Right lobe of liver (tissue), 6 donors: Measurements from ENCODE around the gene VRK1. TPM values are rescaled to one million over a fixed set of nuclear protein-coding genes. Genes with fewer than 3 reads are reported as not detected.

ENCODE experiments used
- ATAC-seq, 4 donors: fragments of 200-7000 bp; cut with Tn5 transposase; one replicate each; pipeline ENCODE4 v1.9.1; 2020; ENCODE audit warnings: mild to moderate bottlenecking in 4 of 4, moderate library complexity in 4 of 4
- DNase-seq, 3 donors: peaks; one replicate each; pipeline ENCODE4 v3.0.0-alpha.2; 2020
- H3K27ac ChIP-seq, 3 donors: fragments of 200-600 bp; one replicate each; pipeline ENCODE4 v1.8.0; 2022
- H3K27me3 ChIP-seq, 2 donors: fragments of 200-600 bp; one replicate each; pipeline ENCODE4 v1.8.0; 2022
- H3K36me3 ChIP-seq, 4 donors: fragments of 200-600 bp; sonication (generic) in 1 of 4; one replicate each; pipeline versions ENCODE4 v1.5.1 to v1.8.0; 2017 to 2022; ENCODE audit warnings: control low read depth in 1 of 4
- H3K4me1 ChIP-seq, 4 donors: fragments of 200-600 bp; sonication (generic) in 1 of 4; one replicate each; pipeline versions ENCODE4 v1.5.1 to v1.8.0; 2017 to 2022; ENCODE audit warnings: control low read depth in 1 of 4
- H3K4me3 ChIP-seq, 3 donors: fragments of 200-600 bp; one replicate each; pipeline ENCODE4 v1.8.0; 2022
- H3K9me3 ChIP-seq, 4 donors: fragments of 200-600 bp; sonication (generic) in 1 of 4; one replicate each; pipeline versions ENCODE4 v1.5.1 to v1.8.0; 2017 to 2022; ENCODE audit warnings: control low read depth in 1 of 4
- CTCF ChIP-seq, 4 donors: fragments of 200-600 bp in 3 of 4; fragments of 450-650 bp in 1 of 4; IDR thresholded peaks; one replicate each; pipeline versions ENCODE4 v1.5.1 to v1.8.0; 2016 to 2022; ENCODE audit warnings: antibody characterized with exemption in 4 of 4, mild to moderate bottlenecking in 2 of 4
- POLR2A ChIP-seq: fragments of 450-650 bp; IDR thresholded peaks from one replicate; pipeline ENCODE4 v1.6.1; 2017; ENCODE audit warnings: antibody characterized with exemption, mild to moderate bottlenecking
- WGBS: methylation state at CpG from one replicate; pipeline ENCODE4 v1.1.6; 2018; ENCODE audit warnings: low coverage, low lambda C conversion rate; ENCODE audit not compliant: insufficient coverage; ENCODE audit errors: missing lambda C conversion rate; 5-methylcytosine and 5-hydroxymethylcytosine counted together
- intact Hi-C, 2 donors: fragments of 100-400 bp; cut with DNase I; formaldehyde crosslinking; loops; one replicate each; pipeline versions ENCODE4 v1.11.2 to v1.14.1; 2022
- total RNA-seq, 6 experiments: library from RNA; depleted of rRNA in 2 of 6; stranded (reverse); fragments of >200 nt in 2 of 6; fragmentation: NEBNext Ultra II Directional in 3 of 6; extraction: Animal tissue kit (Norgen Biotek cat#: 25700) in 3 of 6; gene quantifications; one replicate each; pipeline versions ENCODE4 v1.1.0 to v1.2.4, GENCODE V29; 2016 to 2023
- donor health status: DM: no; HTN: yes; CAD: no.
- donor health status: DM: no; HTN: no; CAD: no.
- donor health status: DM: no; HTN: no; CAD: no.
- donor health status: DM: no; HTN: yes; CAD: no.
- donor health status: DM: no; HTN: yes; CAD: no.

The VRK1 gene
- total RNA-seq, 6 experiments from 2014 or later, result 1.8 to 6.9 (median 3.8) TPM

GRCh38 chr14:96894966-96895365 lies 97.8 kb downstream of the VRK1 start:
- no peaks in the 10 kb centered on the region for H3K27me3 ChIP-seq
- TF ChIP-seq POLR2A (no peak), CTCF (IDR thresholded peaks at IDR 0.05) (no peak)
- H3K36me3 ChIP-seq, result no peaks in the 10 kb centered on the region
- H3K4me1 ChIP-seq, result no peaks in the 10 kb centered on the region
- DNase-seq (no peak), ATAC-seq (no peak)
- no peak overlapping the region for H3K27ac ChIP-seq
- no peaks in the 10 kb centered on the region for H3K9me3 ChIP-seq
- H3K4me3 ChIP-seq, result no peak overlapping the region
- intact Hi-C loops, result no loop called here
- 75% methylated on average over 8 of the region's 8 CpGs for WGBS

- H3K9me3 ChIP-seq, result no peaks in the 10 kb centered on the region
- intact Hi-C loops, result no loop called here
- ATAC-seq, result no peak
- no peaks in the 10 kb centered on the region for H3K4me1 ChIP-seq
- DNase-seq, result no peak
- no peaks in the 10 kb centered on the region for H3K27me3 ChIP-seq
- H3K4me3 ChIP-seq, result no peak overlapping the region
- no peak overlapping the region for H3K27ac ChIP-seq
- 98% methylated on average over 5 of the region's 5 CpGs for WGBS
- no peaks in the 10 kb centered on the region for H3K36me3 ChIP-seq
- TF ChIP-seq POLR2A (no peak), CTCF (IDR thresholded peaks at IDR 0.05) (no peak)
Observed at GRCh38 chr14:96895658-96896271, 98.6 kb downstream of the VRK1 start.

GRCh38 chr14:96897184-96897583 lies 100.0 kb downstream of the VRK1 start:
- WGBS, result 94% methylated on average over 5 of the region's 5 CpGs
- no peaks in the 10 kb centered on the region for H3K36me3 ChIP-seq
- DNase-seq, result no peak
- no peak overlapping the region for H3K27ac ChIP-seq
- TF ChIP-seq CTCF (IDR thresholded peaks at IDR 0.05) (no peak), POLR2A (no peak)
- no peaks in the 10 kb centered on the region for H3K9me3 ChIP-seq
- no peak for ATAC-seq
- H3K4me1 ChIP-seq, result no peaks in the 10 kb centered on the region
- no peaks in the 10 kb centered on the region for H3K27me3 ChIP-seq
- H3K4me3 ChIP-seq, result no peak overlapping the region
- intact Hi-C loops, result no loop called here

GRCh38 chr14:96901227-96901626 lies 104.0 kb downstream of the VRK1 start:
- ATAC-seq (no peak), DNase-seq (no peak)
- TF ChIP-seq CTCF (IDR thresholded peaks at IDR 0.05), result no peak
- no peak for TF ChIP-seq POLR2A
- Histone ChIP-seq H3K27ac (no peak overlapping the region), H3K4me3 (no peak overlapping the region), H3K9me3 (no peaks in the 10 kb centered on the region), H3K27me3 (no peaks in the 10 kb centered on the region), H3K36me3 (no peaks in the 10 kb centered on the region), H3K4me1 (no peaks in the 10 kb centered on the region)
- intact Hi-C loops, result no loop called here
- whole genome bisulfite sequencing, result 75% methylated on average over 3 of the region's 3 CpGs

- no peaks in the 10 kb centered on the region for H3K4me1 ChIP-seq
- H3K36me3 ChIP-seq, result no peaks in the 10 kb centered on the region
- TF ChIP-seq CTCF (IDR thresholded peaks at IDR 0.05) (no peak), POLR2A (no peak)
- DNase-seq, result no peak
- intact Hi-C loops, result no loop called here
- H3K4me3 ChIP-seq, result no peak overlapping the region
- no peaks in the 10 kb centered on the region for H3K27me3 ChIP-seq
- H3K27ac ChIP-seq, result no peak overlapping the region
- H3K9me3 ChIP-seq, result no peaks in the 10 kb centered on the region
- no peak for ATAC-seq
- 80% methylated on average over 1 of the region's 3 CpGs for WGBS
Observed at GRCh38 chr14:96902004-96902403, 104.8 kb downstream of the VRK1 start.
